Stimulated activated naive CD8-positive, alpha-beta T cell treated with anti-CD3 and anti-CD28 coated beads, Interleukin-15, Interleukin-2, amounts not matched to agents 100 U/mL and 50 U/mL, for 24 hours (primary cell): ENCODE results near the gene SLC27A1.
A peak's percentile ranks its signal among the peaks of the same experiment; 100 is the strongest.
"Not testable (repeated sequence)": the region's sequence is repeated elsewhere in the genome, so short reads cannot be mapped to it uniquely, and the experiment has no call there.

Experiments
- ATAC-seq: fragments of 150-1000 bp; cut with Tn5 transposase; one replicate; pipeline ENCODE4 v1.10.0; 2021
- DNase-seq: peaks from one replicate; pipeline ENCODE4 v3.0.0; 2021

SLC27A1 gene

GRCh38 chr19:17539238-17540117 lies 69.2 kb downstream of the SLC27A1 start:
- DNase-seq = peak; percentile 98
- ATAC-seq = peak; percentile 89

- DNase-seq (no peak), ATAC-seq (no peak)
Measured at GRCh38 chr19:17540174-17540573, 69.8 kb downstream of the SLC27A1 start.

- ATAC-seq = no peak
- DNase-seq = no peak
Measured at GRCh38 chr19:17541184-17541759, 70.9 kb downstream of the SLC27A1 start.

GRCh38 chr19:17542042-17542441 lies 71.7 kb downstream of the SLC27A1 start:
- ATAC-seq = no peak
- DNase-seq = no peak

GRCh38 chr19:17542793-17543582 lies 72.7 kb downstream of the SLC27A1 start:
- no peak for ATAC-seq
- no peak for DNase-seq

- DNase-seq = no peak
Measured at GRCh38 chr19:17543986-17544385, 73.7 kb downstream of the SLC27A1 start.

GRCh38 chr19:17544418-17544817 lies 74.1 kb downstream of the SLC27A1 start:
- DNase-seq (no peak), ATAC-seq (no peak)

More at GRCh38 chr19:17543986-17544385, 73.7 kb downstream of the SLC27A1 start:
- no peak for ATAC-seq

GRCh38 chr19:17548145-17548544 lies 77.8 kb downstream of the SLC27A1 start:
- DNase-seq = no peak
- no peak for ATAC-seq

GRCh38 chr19:17549085-17549740 lies 78.9 kb downstream of the SLC27A1 start:
- ATAC-seq (no peak), DNase-seq (no peak)

- ATAC-seq (no peak), DNase-seq (no peak)
Measured at GRCh38 chr19:17550076-17550667, 79.8 kb downstream of the SLC27A1 start.

GRCh38 chr19:17552735-17553134 lies 82.4 kb downstream of the SLC27A1 start:
- not testable (repeated sequence) for DNase-seq, ATAC-seq

GRCh38 chr19:17553256-17553655 lies 82.9 kb downstream of the SLC27A1 start:
- ATAC-seq (no peak), DNase-seq (no peak)

- DNase-seq (no peak), ATAC-seq (peak; percentile 5)
Measured at GRCh38 chr19:17554968-17555479, 84.7 kb downstream of the SLC27A1 start.

- ATAC-seq (peak; percentile 96), DNase-seq (peak; percentile 100)
Measured at GRCh38 chr19:17555480-17555928, 85.2 kb downstream of the SLC27A1 start, which contains the start of gene COLGALT1. COLGALT1 (plus strand) TSS chr19:17555649; CDS start chr19:17555714, 65 bp downstream.
